Fibroblast of pulmonary artery (primary cell): ENCODE data around the gene FREY1.

Source experiments
- DNase-seq: peaks from one replicate; pipeline ENCODE4 v3.0.0-alpha.2; 2010; ENCODE audit warnings: low read depth
- H3K4me3 ChIP-seq: replicated peaks from 2 replicates; pipeline ENCODE4 v1.5.1; 2011; ENCODE audit warnings: low read depth, mild to moderate bottlenecking, control low read depth, low read length, moderate library complexity
- CTCF ChIP-seq: IDR thresholded peaks from 2 replicates; pipeline ENCODE4 v1.5.1; 2011; ENCODE audit warnings: mild to moderate bottlenecking, control low read depth, low read length, inconsistent platforms; ENCODE audit errors: missing control alignments

The FREY1 gene

GRCh38 chr11:45925550-45925949 lies 18.5 kb upstream of the FREY1 start:
- DNase-seq, result no peak
- no peak overlapping the region for H3K4me3 ChIP-seq
- no peak for TF ChIP-seq CTCF

GRCh38 chr11:45924927-45925326 lies 17.9 kb upstream of the FREY1 start:
- H3K4me3 ChIP-seq, result no peak overlapping the region
- TF ChIP-seq CTCF, result no peak
- no peak for DNase-seq

GRCh38 chr11:45924036-45924915 lies 17.2 kb upstream of the FREY1 start:
- no peak for DNase-seq
- no peak for TF ChIP-seq CTCF
- H3K4me3 ChIP-seq, result no peak overlapping the region

GRCh38 chr11:45922425-45923082 lies 15.5 kb upstream of the FREY1 start, which contains the start of gene LARGE2:
LARGE2 (plus strand) TSS chr11:45922656; CDS start chr11:45922883, 227 bp downstream.
- DNase-seq, result no peak
- TF ChIP-seq CTCF, result no peak
- H3K4me3 ChIP-seq, result no peak within 1 kb of the TSS

- H3K4me3 ChIP-seq, result no peak overlapping the region
- no peak for TF ChIP-seq CTCF
- DNase-seq, result no peak
Measured at GRCh38 chr11:45921561-45922424, 14.7 kb upstream of the FREY1 start.

- no peak for TF ChIP-seq CTCF
- DNase-seq, result no peak
- no peak overlapping the region for H3K4me3 ChIP-seq
Measured at GRCh38 chr11:45920531-45921477, 13.7 kb upstream of the FREY1 start.
